ENCODE results near the gene MRTFB.
A peak's percentile ranks its signal among the peaks of the same experiment; 100 is the strongest.

MRTFB gene

GRCh38 chr16:14104066-14104465 lies 32.9 kb downstream of the MRTFB start:
- no peak for TF ChIP-seq POLR2A (IDR thresholded peaks at IDR 0.05; ENCODE audit: extremely low read depth, insufficient read length)
- no peak for TF ChIP-seq MAX (IDR thresholded peaks at IDR 0.05; ENCODE audit: low read depth, low read length)
- TF ChIP-seq CTCF (IDR thresholded peaks at IDR 0.05; ENCODE audit: low read depth, low read length): no peak
- TF ChIP-seq MYC (IDR thresholded peaks at IDR 0.05; ENCODE audit: low read depth, low read length): no peak
- H3K4me3 ChIP-seq (ENCODE audit: low read depth, low read length): no peak overlapping the region
- DNase-seq (ENCODE audit: low read depth): no peak

GRCh38 chr16:14105760-14106375 lies 34.7 kb downstream of the MRTFB start:
- DNase-seq (ENCODE audit: low read depth): no peak
- no peak for TF ChIP-seq CTCF (IDR thresholded peaks at IDR 0.05; ENCODE audit: low read depth, low read length)
- H3K4me3 ChIP-seq (ENCODE audit: low read depth, low read length): no peak overlapping the region

- DNase-seq (ENCODE audit: low read depth): no peak
- TF ChIP-seq CTCF (IDR thresholded peaks at IDR 0.05; ENCODE audit: low read depth, low read length): no peak
- TF ChIP-seq MYC (IDR thresholded peaks at IDR 0.05; ENCODE audit: low read depth, low read length): no peak
- TF ChIP-seq POLR2A (IDR thresholded peaks at IDR 0.05; ENCODE audit: extremely low read depth, insufficient read length): no peak
- no peak for TF ChIP-seq MAX (IDR thresholded peaks at IDR 0.05; ENCODE audit: low read depth, low read length)
- no peak overlapping the region for H3K4me3 ChIP-seq (ENCODE audit: low read depth, low read length)
Observed at GRCh38 chr16:14106457-14106856, 35.3 kb downstream of the MRTFB start.

- DNase-seq (ENCODE audit: low read depth): no peak
- H3K4me3 ChIP-seq (ENCODE audit: low read depth, low read length): no peak overlapping the region
- no peak for TF ChIP-seq MYC (IDR thresholded peaks at IDR 0.05; ENCODE audit: low read depth, low read length)
- TF ChIP-seq MAX (IDR thresholded peaks at IDR 0.05; ENCODE audit: low read depth, low read length): no peak
Observed at GRCh38 chr16:14106961-14107360, 35.8 kb downstream of the MRTFB start.

- no peak overlapping the region for H3K4me3 ChIP-seq (ENCODE audit: low read depth, low read length)
- DNase-seq (ENCODE audit: low read depth): no peak
- TF ChIP-seq MYC (IDR thresholded peaks at IDR 0.05; ENCODE audit: low read depth, low read length) (no peak), CTCF (IDR thresholded peaks at IDR 0.05; ENCODE audit: low read depth, low read length) (no peak), POLR2A (IDR thresholded peaks at IDR 0.05; ENCODE audit: extremely low read depth, insufficient read length) (no peak), MAX (IDR thresholded peaks at IDR 0.05; ENCODE audit: low read depth, low read length) (no peak)
Observed at GRCh38 chr16:14109077-14109775, 38.1 kb downstream of the MRTFB start.

- peak; percentile 4 for DNase-seq (ENCODE audit: low read depth)
- TF ChIP-seq CTCF (IDR thresholded peaks at IDR 0.05; ENCODE audit: low read depth, low read length): no peak
- TF ChIP-seq MYC (IDR thresholded peaks at IDR 0.05; ENCODE audit: low read depth, low read length): no peak
- TF ChIP-seq POLR2A (IDR thresholded peaks at IDR 0.05; ENCODE audit: extremely low read depth, insufficient read length): no peak
- TF ChIP-seq MAX (IDR thresholded peaks at IDR 0.05; ENCODE audit: low read depth, low read length): no peak
- H3K4me3 ChIP-seq (ENCODE audit: low read depth, low read length): no peak overlapping the region
Observed at GRCh38 chr16:14109782-14110727, 38.9 kb downstream of the MRTFB start.

Data from NB4 (cell line).